ENCODE measurements around the gene CENPM.

Gene CENPM

GRCh38 chr22:41933411-41934177 lies 13.4 kb downstream of the CENPM start:
- DNase-seq (ENCODE audit: low read depth in 3 of 3): no peak

DNA sequence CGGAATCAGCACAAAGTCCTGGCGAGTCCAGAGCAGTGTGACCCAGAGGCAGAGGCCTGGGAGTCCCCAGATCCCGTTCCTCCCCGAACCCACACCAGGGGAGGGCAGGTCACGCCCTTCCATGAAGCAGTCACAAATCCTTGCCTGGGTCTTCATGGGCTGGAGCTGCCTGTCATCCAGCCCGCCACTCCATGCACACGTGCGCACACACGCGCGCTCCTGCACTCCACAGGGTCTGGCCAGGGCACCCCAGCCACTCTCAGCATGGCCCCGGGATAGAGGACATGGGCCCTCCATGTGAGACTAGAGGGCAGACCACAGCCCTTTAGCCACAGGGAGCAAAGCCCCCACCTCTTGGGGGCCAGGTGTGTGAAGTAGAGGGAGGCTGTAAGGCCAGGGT lies 14.6 kb downstream of the CENPM start:
- DNase-seq (ENCODE audit: low read depth in 3 of 3): no peak

- DNase-seq (ENCODE audit: low read depth in 3 of 3): no peak
Observed at GRCh38 chr22:41931701-41932269, 15.2 kb downstream of the CENPM start.

DNA sequence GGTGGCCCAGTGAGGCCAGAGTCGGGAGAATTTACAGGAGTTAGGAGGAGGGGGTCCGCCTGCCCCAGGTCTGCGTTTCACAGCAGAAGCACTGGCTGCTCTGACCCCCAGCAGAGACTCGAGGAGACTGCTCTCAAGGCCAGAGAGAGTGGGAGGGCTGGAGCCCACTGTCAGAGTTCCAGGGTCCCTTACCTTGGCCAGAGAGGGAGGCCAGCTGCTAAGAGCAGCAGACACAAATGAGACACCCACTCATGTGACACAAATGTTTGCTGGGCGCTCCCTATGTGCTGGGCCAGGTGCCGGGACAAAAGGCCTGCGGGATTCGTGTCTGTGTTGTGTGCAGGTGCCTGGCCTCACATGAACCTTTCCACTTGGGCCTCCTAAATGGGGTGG lies 17.5 kb downstream of the CENPM start:
- DNase-seq (ENCODE audit: low read depth in 3 of 3): no peak

- DNase-seq (ENCODE audit: low read depth in 3 of 3): no peak
Observed at GRCh38 chr22:41928593-41929417, 18.1 kb downstream of the CENPM start.

GRCh38 chr22:41927813-41928212 lies 19.1 kb downstream of the CENPM start:
- no peak for DNase-seq (ENCODE audit: low read depth in 3 of 3)

DNA sequence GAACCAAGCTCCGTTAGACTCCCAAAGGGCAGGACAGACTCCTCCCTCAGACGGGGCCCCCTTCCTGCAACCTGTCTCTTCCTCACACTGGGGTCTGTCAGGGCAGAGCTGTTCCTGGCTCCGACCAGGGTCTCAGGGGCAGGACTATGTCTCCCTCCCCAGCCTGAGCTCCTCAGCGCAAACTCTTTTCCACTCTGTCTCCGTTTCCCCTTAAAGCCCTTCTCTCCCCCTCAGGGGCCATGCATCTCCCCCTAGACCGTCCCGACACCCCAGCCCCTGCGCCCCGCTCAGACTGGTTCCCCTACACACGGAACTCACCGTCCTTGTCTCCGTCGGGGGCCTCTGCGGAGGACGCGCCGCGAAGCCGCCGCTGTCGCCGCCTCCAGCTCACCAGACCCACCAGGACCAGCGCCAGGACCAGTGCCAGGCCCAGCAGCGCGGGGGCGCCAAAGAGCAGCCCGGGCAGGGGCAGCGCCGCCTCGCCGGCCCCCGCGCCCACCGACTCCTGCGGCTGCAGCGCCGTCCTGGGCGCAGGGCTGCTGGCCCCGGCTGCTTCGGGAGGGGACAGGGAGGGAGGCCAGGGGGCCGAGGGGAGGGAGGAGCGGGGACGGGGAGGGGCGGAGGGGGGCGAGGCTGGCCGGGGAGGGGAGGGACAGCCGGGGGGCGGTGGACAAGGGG lies 21.0 kb downstream of the CENPM start:
- peak; percentile 52 to 78 (median 59) for DNase-seq (ENCODE audit: low read depth in 3 of 3)

GRCh38 chr22:41923595-41924276 lies 23.2 kb downstream of the CENPM start:
- DNase-seq (ENCODE audit: low read depth in 3 of 3): no peak

GRCh38 chr22:41922940-41923594 lies 23.9 kb downstream of the CENPM start:
- DNase-seq (ENCODE audit: low read depth in 3 of 3): no peak

GRCh38 chr22:41922328-41922727 lies 24.6 kb downstream of the CENPM start:
- DNase-seq (ENCODE audit: low read depth in 3 of 3): no peak

- DNase-seq (ENCODE audit: low read depth in 3 of 3): no peak
Observed at GRCh38 chr22:41920271-41920976, 26.5 kb downstream of the CENPM start.

DNA sequence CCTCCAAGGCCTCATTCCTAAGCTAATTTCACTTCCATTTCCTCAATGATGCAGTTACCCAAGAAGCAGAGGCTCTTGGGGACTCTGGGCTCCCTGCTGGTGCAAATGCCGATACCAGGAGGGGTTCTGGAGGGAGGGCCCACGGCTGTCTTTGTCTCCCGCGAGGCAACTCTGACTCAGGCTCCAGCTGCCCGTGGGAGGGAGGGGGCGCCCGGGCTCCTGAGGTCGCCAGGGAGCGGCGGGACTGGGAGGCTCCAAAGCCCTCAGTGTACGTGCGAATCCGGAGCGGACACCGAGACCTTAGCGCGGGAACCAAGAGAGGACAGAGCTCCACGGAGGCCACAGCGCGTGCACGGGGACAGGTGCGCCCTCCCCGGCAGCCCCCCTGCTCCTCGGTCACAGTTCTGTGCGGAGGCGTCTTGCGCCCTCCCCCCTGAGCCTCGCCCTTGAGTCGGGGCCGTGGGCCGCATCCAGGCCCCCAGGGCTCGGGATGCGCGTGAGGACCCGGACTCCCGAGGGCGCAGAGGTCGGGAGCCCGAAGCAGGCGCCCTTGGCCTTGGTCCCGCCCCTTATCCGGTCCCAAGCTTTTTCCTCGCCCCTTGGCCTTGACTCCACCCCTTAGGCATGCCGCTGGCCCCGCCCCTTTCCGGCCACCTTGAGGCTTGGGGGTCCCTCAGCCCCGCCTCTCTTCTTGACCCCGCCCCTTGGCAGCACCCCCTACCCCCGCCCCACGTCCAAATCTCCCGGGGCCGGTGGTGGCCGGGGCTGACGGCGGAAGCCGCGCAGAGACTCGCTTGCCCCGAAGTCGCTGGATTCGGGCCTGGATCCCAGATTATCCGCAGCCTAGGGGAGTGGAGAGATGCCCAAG lies 27.4 kb downstream of the CENPM start:
- peak in 1 of 3 experiments; percentile 52 for DNase-seq (ENCODE audit: low read depth in 3 of 3)

DNA sequence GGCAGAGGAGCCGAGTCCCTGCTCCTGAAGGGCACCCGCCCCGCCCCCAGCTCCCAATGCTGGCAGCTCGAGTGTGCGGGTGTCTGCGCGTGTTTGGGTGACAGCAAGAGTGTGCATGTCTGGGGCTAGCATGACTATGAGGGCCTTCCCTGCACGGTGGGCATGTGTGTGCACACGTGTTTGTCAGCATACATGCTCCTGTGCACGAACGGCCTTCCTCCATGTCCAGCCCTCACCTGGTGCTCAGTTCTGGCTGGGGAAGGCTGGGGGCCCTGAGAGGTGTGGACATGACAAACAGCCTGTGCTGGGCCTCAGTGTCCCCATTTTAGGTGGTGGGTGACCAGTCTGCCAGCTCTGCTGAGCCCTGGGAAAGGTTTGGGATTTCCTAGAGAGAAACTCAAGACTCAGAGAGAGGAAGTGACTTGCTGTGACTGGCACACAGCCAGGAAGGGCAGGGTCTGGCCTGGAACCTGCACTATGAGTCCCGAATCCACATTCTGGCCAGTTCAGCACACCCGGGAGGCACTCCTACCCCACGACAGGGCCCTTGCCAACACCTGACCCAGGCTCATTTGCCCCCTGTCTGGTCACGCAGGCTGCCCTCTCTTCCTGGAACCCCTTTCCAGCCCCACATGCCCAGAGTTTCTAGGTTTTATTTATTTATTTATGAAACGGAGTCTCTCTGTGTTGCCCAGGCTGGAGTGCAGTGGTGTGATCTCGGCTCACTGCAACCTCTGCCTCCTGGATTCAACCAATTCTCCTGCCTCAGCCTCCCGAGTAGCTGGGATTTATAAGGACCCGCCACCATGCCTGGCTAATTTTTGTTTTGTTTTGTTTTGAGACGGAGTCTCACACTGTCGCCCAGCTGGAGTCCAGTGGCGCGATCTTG lies 28.8 kb downstream of the CENPM start:
- no peak for DNase-seq (ENCODE audit: low read depth in 3 of 3)

GRCh38 chr22:41917375-41917902 lies 29.5 kb downstream of the CENPM start:
- no peak for DNase-seq (ENCODE audit: low read depth in 3 of 3)

- no peak for DNase-seq (ENCODE audit: low read depth in 3 of 3)
Observed at GRCh38 chr22:41916745-41917358, 30.1 kb downstream of the CENPM start.

- DNase-seq (ENCODE audit: low read depth in 3 of 3): no peak
Observed at GRCh38 chr22:41915786-41916493, 31.0 kb downstream of the CENPM start.

All from stimulated activated CD4-positive, alpha-beta T cell treated with anti-CD3 and anti-CD28 coated beads, TNF-alpha, amount 100 ng/mL, for 24 hours (primary cell).